Osteocyte (in vitro differentiated cells): ENCODE results near the gene TUBB2B. TPM values are rescaled to one million over a fixed set of nuclear protein-coding genes. Genes with fewer than 3 reads are reported as not detected.

Experiments used
- DNase-seq: peaks from one replicate; pipeline ENCODE4 v3.0.0; 2021; ENCODE audit warnings: mixed read lengths; ENCODE audit not compliant: unreplicated experiment; ENCODE audit errors: extremely low spot score
- H3K27ac Mint-ChIP-seq: one replicate; pipeline ENCODE4 v1.8.0; 2021; ENCODE audit warnings: mild to moderate bottlenecking, mixed read lengths; ENCODE audit not compliant: unreplicated experiment
- H3K27me3 Mint-ChIP-seq: one replicate; pipeline ENCODE4 v1.8.0; 2021; ENCODE audit warnings: mixed read lengths; ENCODE audit not compliant: unreplicated experiment
- H3K36me3 Mint-ChIP-seq: one replicate; pipeline ENCODE4 v1.8.0; 2021; ENCODE audit warnings: mixed read lengths; ENCODE audit not compliant: unreplicated experiment
- H3K4me1 Mint-ChIP-seq: one replicate; pipeline ENCODE4 v1.8.0; 2021; ENCODE audit warnings: mixed read lengths; ENCODE audit not compliant: unreplicated experiment
- H3K4me3 Mint-ChIP-seq: one replicate; pipeline ENCODE4 v1.8.0; 2021; ENCODE audit warnings: mild to moderate bottlenecking, moderate library complexity, mixed read lengths; ENCODE audit not compliant: unreplicated experiment
- H3K9me3 Mint-ChIP-seq: one replicate; pipeline ENCODE4 v1.8.0; 2021; ENCODE audit warnings: mixed read lengths; ENCODE audit not compliant: unreplicated experiment
- CTCF ChIP-seq: fragments of 200-600 bp; sonication (generic); IDR thresholded peaks from 2 replicates; pipeline ENCODE4 v1.5.0; 2021; ENCODE audit warnings: antibody characterized with exemption, mild to moderate bottlenecking, moderate library complexity
- total RNA-seq: library from RNA; stranded (reverse); gene quantifications from 2 replicates; pipeline ENCODE4 v1.2.1, GENCODE V29; 2021

The TUBB2B gene
- total RNA-seq, 1 donor from 2014 or later, result 61.7 TPM

- H3K27ac Mint-ChIP-seq, result peak overlapping the region; percentile 93
- TF ChIP-seq CTCF, result no peak
- H3K4me3 Mint-ChIP-seq, result peak overlapping the region; percentile 92
- H3K36me3 Mint-ChIP-seq, result peaks cover 2% of the 10 kb centered on the region
- no peak for DNase-seq
- H3K27me3 Mint-ChIP-seq, result peaks cover 6% of the 10 kb centered on the region
- H3K9me3 Mint-ChIP-seq, result no peaks in the 10 kb centered on the region
- peaks cover 56% of the 10 kb centered on the region for H3K4me1 Mint-ChIP-seq
Measured at GRCh38 chr6:3230256-3230882, 2.9 kb upstream of the TUBB2B start.

- Mint-ChIP-seq H3K4me1 (peaks cover 56% of the 10 kb centered on the region), H3K27ac (peak overlapping the region; percentile 23), H3K4me3 (peak overlapping the region; percentile 92), H3K9me3 (no peaks in the 10 kb centered on the region), H3K27me3 (peaks cover 6% of the 10 kb centered on the region), H3K36me3 (peaks cover 2% of the 10 kb centered on the region)
- no peak for TF ChIP-seq CTCF
- no peak for DNase-seq
Measured at GRCh38 chr6:3229566-3230178, 2.2 kb upstream of the TUBB2B start.

- H3K9me3 Mint-ChIP-seq, result no peaks in the 10 kb centered on the region
- DNase-seq, result no peak
- H3K27me3 Mint-ChIP-seq, result peaks cover 6% of the 10 kb centered on the region
- H3K4me1 Mint-ChIP-seq, result peaks cover 60% of the 10 kb centered on the region
- H3K4me3 Mint-ChIP-seq, result peak overlapping the region; percentile 79
- H3K36me3 Mint-ChIP-seq, result peaks cover 9% of the 10 kb centered on the region
- H3K27ac Mint-ChIP-seq, result peak overlapping the region; percentile 60
- no peak for TF ChIP-seq CTCF
Measured at GRCh38 chr6:3228771-3229565, 1.5 kb upstream of the TUBB2B start.

GRCh38 chr6:3228046-3228671 lies 706 bp upstream of the TUBB2B start:
- peaks cover 63% of the 10 kb centered on the region for H3K4me1 Mint-ChIP-seq
- H3K4me3 Mint-ChIP-seq, result peak overlapping the region; percentile 91
- DNase-seq, result no peak
- TF ChIP-seq CTCF, result no peak
- peaks cover 6% of the 10 kb centered on the region for H3K27me3 Mint-ChIP-seq
- H3K27ac Mint-ChIP-seq, result peak overlapping the region; percentile 75
- H3K9me3 Mint-ChIP-seq, result no peaks in the 10 kb centered on the region
- peaks cover 15% of the 10 kb centered on the region for H3K36me3 Mint-ChIP-seq
